HG02678 (cell line): ENCODE results near the gene CCDC18.

ENCODE experiments used
- ATAC-seq: cut with Tn5 transposase; IDR thresholded peaks from one replicate; pipeline ENCODE4 v1.9.1; 2021; ENCODE audit warnings: mild to moderate bottlenecking, moderate library complexity; ENCODE audit not compliant: unreplicated experiment

The CCDC18 gene

GRCh38 chr1:93304716-93305138 is 124.2 kb downstream of the CCDC18 start:
- peak; percentile 54 for ATAC-seq

GRCh38 chr1:93306920-93307319 is 126.4 kb downstream of the CCDC18 start:
- no peak for ATAC-seq

- no peak for ATAC-seq
Measured at GRCh38 chr1:93313026-93313425, 132.5 kb downstream of the CCDC18 start.

- ATAC-seq: no peak
Measured at GRCh38 chr1:93317207-93317606, 136.7 kb downstream of the CCDC18 start.

GRCh38 chr1:93317943-93318342 is 137.4 kb downstream of the CCDC18 start:
- ATAC-seq: no peak

GRCh38 chr1:93321720-93322119 is 141.2 kb downstream of the CCDC18 start:
- ATAC-seq: no peak

- no peak for ATAC-seq
Measured at GRCh38 chr1:93322349-93322748, 141.8 kb downstream of the CCDC18 start.

- no peak for ATAC-seq
Measured at GRCh38 chr1:93323185-93323820, 142.8 kb downstream of the CCDC18 start.

- ATAC-seq: no peak
Measured at GRCh38 chr1:93324486-93325464, 144.3 kb downstream of the CCDC18 start.
